Measurements from ENCODE around the gene SLC12A4.

Gene SLC12A4

GRCh38 chr16:67928147-67928546 lies 40.3 kb downstream of the SLC12A4 start:
- no peaks in the 10 kb centered on the region for H3K9me3 ChIP-seq (ENCODE audit: control insufficient read depth, low read depth, low read length)
- no peak overlapping the region for H3K4me3 ChIP-seq (ENCODE audit: low read length)
- H3K4me1 ChIP-seq (ENCODE audit: control insufficient read depth, low read depth, low read length): no peaks in the 10 kb centered on the region
- no peaks in the 10 kb centered on the region for H3K36me3 ChIP-seq (ENCODE audit: control insufficient read depth, low read depth, low read length)
- no peak overlapping the region for H3K9ac ChIP-seq (ENCODE audit: low read length)
- H3K27ac ChIP-seq (ENCODE audit: low read length): no peak overlapping the region
- H3K27me3 ChIP-seq (ENCODE audit: control insufficient read depth, insufficient read depth, low read length): no peaks in the 10 kb centered on the region

- no peaks in the 10 kb centered on the region for H3K9me3 ChIP-seq (ENCODE audit: control insufficient read depth, low read depth, low read length)
- H3K36me3 ChIP-seq (ENCODE audit: control insufficient read depth, low read depth, low read length): no peaks in the 10 kb centered on the region
- no peaks in the 10 kb centered on the region for H3K27me3 ChIP-seq (ENCODE audit: control insufficient read depth, insufficient read depth, low read length)
- no peak overlapping the region for H3K9ac ChIP-seq (ENCODE audit: low read length)
- H3K4me1 ChIP-seq (ENCODE audit: control insufficient read depth, low read depth, low read length): no peaks in the 10 kb centered on the region
- no peak overlapping the region for H3K27ac ChIP-seq (ENCODE audit: low read length)
- H3K4me3 ChIP-seq (ENCODE audit: low read length): no peak overlapping the region
Measured at GRCh38 chr16:67927131-67927941, 41.1 kb downstream of the SLC12A4 start.

DNA sequence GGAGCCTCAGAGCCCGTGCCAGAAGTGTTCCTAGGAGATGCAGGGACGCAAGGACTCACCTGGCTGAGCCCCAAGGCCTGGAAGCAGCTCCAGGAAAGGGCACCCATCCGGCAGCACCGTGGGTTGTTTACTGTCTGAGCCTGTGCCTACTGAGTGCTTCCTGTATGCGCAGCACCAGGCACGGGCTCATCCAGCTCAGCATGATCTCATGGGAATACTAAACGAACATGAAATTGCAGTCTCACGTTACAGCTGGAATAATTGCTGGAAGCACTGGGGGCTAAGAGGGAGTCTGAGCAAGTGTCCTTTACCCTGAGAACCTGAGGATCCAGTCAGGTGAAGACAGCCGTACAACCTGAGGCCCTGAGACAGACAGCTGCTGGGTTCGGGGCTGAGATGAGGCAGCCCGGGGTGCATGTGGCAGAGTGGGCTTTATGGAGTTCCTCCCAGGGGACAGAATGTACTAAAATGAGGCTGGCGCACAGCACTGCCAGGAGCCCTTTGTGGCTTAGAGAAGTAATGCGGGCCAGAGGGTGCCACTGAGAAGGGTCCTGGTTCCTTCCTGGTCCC lies 42.2 kb downstream of the SLC12A4 start:
- Histone ChIP-seq H3K9ac (ENCODE audit: low read length) (no peak overlapping the region), H3K27ac (ENCODE audit: low read length) (no peak overlapping the region), H3K36me3 (ENCODE audit: control insufficient read depth, low read depth, low read length) (no peaks in the 10 kb centered on the region), H3K27me3 (ENCODE audit: control insufficient read depth, insufficient read depth, low read length) (no peaks in the 10 kb centered on the region), H3K4me3 (ENCODE audit: low read length) (no peak overlapping the region), H3K4me1 (ENCODE audit: control insufficient read depth, low read depth, low read length) (no peaks in the 10 kb centered on the region), H3K9me3 (ENCODE audit: control insufficient read depth, low read depth, low read length) (no peaks in the 10 kb centered on the region)

- Histone ChIP-seq H3K36me3 (ENCODE audit: control insufficient read depth, low read depth, low read length) (no peaks in the 10 kb centered on the region), H3K9ac (ENCODE audit: low read length) (no peak overlapping the region), H3K9me3 (ENCODE audit: control insufficient read depth, low read depth, low read length) (no peaks in the 10 kb centered on the region), H3K27ac (ENCODE audit: low read length) (no peak overlapping the region), H3K27me3 (ENCODE audit: control insufficient read depth, insufficient read depth, low read length) (no peaks in the 10 kb centered on the region), H3K4me3 (ENCODE audit: low read length) (no peak overlapping the region), H3K4me1 (ENCODE audit: control insufficient read depth, low read depth, low read length) (no peaks in the 10 kb centered on the region)
Measured at GRCh38 chr16:67924140-67924906, 44.1 kb downstream of the SLC12A4 start.

DNA sequence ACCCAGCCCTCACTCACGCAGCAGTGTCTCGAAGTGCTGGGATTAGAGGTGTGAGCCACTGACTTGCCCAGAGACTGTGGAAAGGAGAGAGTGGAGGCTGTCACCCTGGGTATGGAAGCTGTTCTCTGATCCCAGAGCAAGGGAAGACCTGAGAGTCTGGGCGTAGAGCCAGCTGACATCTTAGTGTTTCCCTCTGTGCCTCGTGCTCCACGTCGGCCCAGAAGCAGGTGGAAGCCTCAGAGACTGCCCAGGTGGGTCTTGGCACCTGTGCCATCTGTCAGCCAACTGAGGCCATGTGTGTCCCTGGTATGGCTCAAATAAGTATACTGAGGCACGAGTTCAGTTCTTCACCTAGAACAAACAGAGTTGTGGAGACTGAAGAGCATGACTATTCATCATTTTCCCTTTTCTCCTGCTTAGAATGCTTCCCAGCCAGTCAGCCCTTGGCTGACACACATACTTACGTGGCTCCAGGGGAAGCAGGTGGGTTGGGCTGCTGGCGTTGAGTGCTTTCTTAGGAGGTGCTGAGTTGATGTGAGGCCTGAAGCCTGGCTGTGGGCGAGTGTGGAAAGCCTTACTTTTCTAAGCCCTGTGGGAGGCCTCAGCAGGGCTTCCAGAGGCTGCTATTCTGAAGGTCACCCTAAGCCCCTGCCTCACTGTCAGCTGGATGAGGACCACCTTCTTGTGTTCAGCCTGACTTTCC lies 44.9 kb downstream of the SLC12A4 start:
- Histone ChIP-seq H3K27ac (ENCODE audit: low read length) (no peak overlapping the region), H3K36me3 (ENCODE audit: control insufficient read depth, low read depth, low read length) (no peaks in the 10 kb centered on the region), H3K4me1 (ENCODE audit: control insufficient read depth, low read depth, low read length) (no peaks in the 10 kb centered on the region), H3K4me3 (ENCODE audit: low read length) (no peak overlapping the region), H3K9ac (ENCODE audit: low read length) (no peak overlapping the region), H3K27me3 (ENCODE audit: control insufficient read depth, insufficient read depth, low read length) (no peaks in the 10 kb centered on the region), H3K9me3 (ENCODE audit: control insufficient read depth, low read depth, low read length) (no peaks in the 10 kb centered on the region)

DNA sequence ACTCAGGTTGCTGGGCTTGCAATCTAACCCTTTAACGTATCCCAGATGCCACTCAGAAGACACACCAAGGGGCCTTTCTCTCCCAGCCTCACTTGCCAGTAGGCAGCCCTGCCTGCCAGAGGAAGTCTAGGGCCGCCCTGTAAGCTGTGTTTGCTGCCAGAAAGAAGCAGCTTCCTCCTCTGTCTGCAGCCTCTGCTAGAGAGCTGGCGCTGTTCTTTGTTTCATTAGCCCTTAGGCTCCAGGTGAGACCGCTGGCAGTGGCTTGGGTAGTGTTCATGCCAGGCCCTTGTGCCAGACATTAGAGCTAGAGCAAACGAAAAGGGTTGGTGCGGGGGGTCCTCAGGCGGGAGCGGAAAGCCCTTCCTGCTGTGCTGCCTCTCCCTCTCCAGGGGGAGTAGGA lies 45.7 kb downstream of the SLC12A4 start:
- H3K27me3 ChIP-seq (ENCODE audit: control insufficient read depth, insufficient read depth, low read length): no peaks in the 10 kb centered on the region
- no peaks in the 10 kb centered on the region for H3K4me1 ChIP-seq (ENCODE audit: control insufficient read depth, low read depth, low read length)
- no peak overlapping the region for H3K27ac ChIP-seq (ENCODE audit: low read length)
- no peak overlapping the region for H3K9ac ChIP-seq (ENCODE audit: low read length)
- no peak overlapping the region for H3K4me3 ChIP-seq (ENCODE audit: low read length)
- no peaks in the 10 kb centered on the region for H3K36me3 ChIP-seq (ENCODE audit: control insufficient read depth, low read depth, low read length)
- H3K9me3 ChIP-seq (ENCODE audit: control insufficient read depth, low read depth, low read length): no peaks in the 10 kb centered on the region

DNA sequence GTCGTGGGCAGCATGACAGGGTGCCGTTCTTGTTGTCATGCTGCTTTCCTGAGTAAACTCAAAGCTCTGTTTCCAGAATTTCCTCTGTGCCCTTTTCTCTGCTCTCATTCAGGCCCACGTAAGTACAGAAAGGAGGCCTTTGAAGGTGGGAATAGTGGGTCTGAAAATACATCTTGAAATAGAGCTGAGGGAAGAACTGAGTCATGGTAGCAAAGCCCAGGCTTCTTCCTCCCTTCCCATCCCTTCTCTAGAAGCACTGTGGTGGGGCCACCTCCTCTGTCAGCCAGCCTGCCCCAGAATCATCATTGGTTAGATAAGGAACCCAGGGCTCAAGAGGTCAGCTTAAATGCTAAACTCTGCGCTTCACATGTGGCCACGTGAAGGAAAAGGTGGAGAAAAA lies 46.2 kb downstream of the SLC12A4 start:
- Histone ChIP-seq H3K9ac (ENCODE audit: low read length) (no peak overlapping the region), H3K36me3 (ENCODE audit: control insufficient read depth, low read depth, low read length) (no peaks in the 10 kb centered on the region), H3K27me3 (ENCODE audit: control insufficient read depth, insufficient read depth, low read length) (no peaks in the 10 kb centered on the region), H3K4me1 (ENCODE audit: control insufficient read depth, low read depth, low read length) (no peaks in the 10 kb centered on the region), H3K9me3 (ENCODE audit: control insufficient read depth, low read depth, low read length) (no peaks in the 10 kb centered on the region), H3K4me3 (ENCODE audit: low read length) (no peak overlapping the region), H3K27ac (ENCODE audit: low read length) (no peak overlapping the region)

DNA sequence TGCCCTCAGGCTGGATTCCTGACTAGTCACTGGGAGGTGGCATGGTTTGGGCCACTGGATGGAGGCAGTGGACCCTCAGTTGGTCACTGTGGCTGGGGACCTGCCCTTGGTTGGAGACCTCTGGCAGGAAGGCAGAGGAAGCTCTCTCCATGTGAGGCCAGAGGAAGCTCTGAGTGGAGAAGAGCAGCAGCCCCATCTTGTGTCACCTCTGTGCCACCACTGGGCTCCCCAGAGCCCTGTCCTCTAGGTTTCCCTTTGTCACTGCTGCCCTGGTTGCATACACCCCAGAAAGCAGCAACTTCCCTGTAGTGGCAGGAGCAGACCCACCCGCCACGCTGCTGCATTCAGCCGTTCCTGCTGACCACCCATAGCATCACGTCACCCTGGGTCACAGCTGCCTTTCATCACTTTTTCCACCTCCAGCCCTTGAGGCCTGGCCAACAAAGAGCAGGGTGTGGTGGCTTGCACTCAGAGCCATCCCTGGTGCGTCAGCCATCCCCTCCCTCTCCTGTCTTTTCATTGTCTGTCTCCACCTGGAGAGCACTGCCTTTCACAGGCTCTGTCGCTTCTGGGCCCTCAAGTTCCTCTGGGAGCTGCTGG lies 48.7 kb downstream of the SLC12A4 start:
- Histone ChIP-seq H3K27ac (ENCODE audit: low read length) (no peak overlapping the region), H3K9me3 (ENCODE audit: control insufficient read depth, low read depth, low read length) (no peaks in the 10 kb centered on the region), H3K9ac (ENCODE audit: low read length) (no peak overlapping the region), H3K36me3 (ENCODE audit: control insufficient read depth, low read depth, low read length) (no peaks in the 10 kb centered on the region), H3K27me3 (ENCODE audit: control insufficient read depth, insufficient read depth, low read length) (no peaks in the 10 kb centered on the region), H3K4me3 (ENCODE audit: low read length) (no peak overlapping the region), H3K4me1 (ENCODE audit: control insufficient read depth, low read depth, low read length) (peaks cover 5% of the 10 kb centered on the region)

DNA sequence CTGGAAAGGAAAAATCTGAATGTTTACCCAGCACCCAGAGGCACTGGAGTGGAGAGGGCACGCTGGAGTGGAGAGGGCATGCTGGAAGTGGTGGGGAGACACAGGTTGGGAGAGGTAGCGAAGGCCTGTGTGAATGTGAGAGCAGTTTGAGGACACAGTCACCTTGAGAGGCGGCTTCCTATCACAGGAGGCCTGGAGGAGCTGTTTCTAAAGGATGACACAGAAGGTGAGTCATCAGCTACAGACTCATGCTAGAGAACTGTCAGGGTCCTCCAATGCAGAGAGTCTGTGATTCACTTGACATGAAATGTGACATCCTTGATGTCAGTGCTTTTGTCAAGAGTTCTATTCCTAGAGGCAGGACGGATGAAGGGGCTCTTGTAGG lies 50.6 kb downstream of the SLC12A4 start:
- peaks cover 5% of the 10 kb centered on the region for H3K4me1 ChIP-seq (ENCODE audit: control insufficient read depth, low read depth, low read length)
- no peak overlapping the region for H3K9ac ChIP-seq (ENCODE audit: low read length)
- no peaks in the 10 kb centered on the region for H3K36me3 ChIP-seq (ENCODE audit: control insufficient read depth, low read depth, low read length)
- no peaks in the 10 kb centered on the region for H3K9me3 ChIP-seq (ENCODE audit: control insufficient read depth, low read depth, low read length)
- H3K4me3 ChIP-seq (ENCODE audit: low read length): no peak overlapping the region
- no peaks in the 10 kb centered on the region for H3K27me3 ChIP-seq (ENCODE audit: control insufficient read depth, insufficient read depth, low read length)
- H3K27ac ChIP-seq (ENCODE audit: low read length): no peak overlapping the region

DNA sequence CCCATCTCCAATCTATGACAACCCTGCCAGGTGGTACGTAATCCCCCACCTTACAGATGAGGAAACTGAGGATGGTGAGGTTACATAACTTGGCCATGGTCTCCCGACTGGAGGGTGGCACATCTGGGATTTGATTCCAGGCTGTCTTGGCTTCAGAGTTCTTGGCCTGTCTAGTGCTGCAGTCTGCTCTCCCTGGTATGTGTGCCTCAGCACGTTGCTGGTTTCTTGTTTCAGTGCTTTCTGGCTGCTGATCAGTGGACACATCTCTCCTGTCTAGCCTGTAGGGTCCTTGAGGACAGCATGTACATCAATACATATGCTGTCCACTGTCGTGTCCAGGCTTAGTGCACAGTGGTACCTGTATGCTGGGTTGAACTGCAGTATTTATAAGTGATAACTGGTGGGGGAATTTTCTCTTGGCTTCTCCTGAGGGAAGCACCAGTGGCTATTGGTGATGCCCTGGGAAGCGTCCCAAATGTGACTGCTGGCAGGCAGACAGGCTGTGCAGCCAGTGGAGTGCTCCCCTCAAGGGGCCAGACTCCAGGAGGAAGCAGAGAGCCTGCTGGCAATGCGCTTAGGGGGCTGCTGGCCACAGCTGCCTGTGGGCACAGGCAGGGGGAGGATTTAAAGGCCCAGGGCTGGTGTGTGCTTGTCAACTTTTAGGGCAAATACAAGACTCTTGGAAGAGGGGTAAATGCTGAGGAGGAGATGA lies 51.1 kb downstream of the SLC12A4 start:
- Histone ChIP-seq H3K4me1 (ENCODE audit: control insufficient read depth, low read depth, low read length) (peaks cover 5% of the 10 kb centered on the region), H3K27ac (ENCODE audit: low read length) (no peak overlapping the region), H3K9ac (ENCODE audit: low read length) (no peak overlapping the region), H3K27me3 (ENCODE audit: control insufficient read depth, insufficient read depth, low read length) (no peaks in the 10 kb centered on the region), H3K9me3 (ENCODE audit: control insufficient read depth, low read depth, low read length) (no peaks in the 10 kb centered on the region), H3K4me3 (ENCODE audit: low read length) (no peak overlapping the region), H3K36me3 (ENCODE audit: control insufficient read depth, low read depth, low read length) (no peaks in the 10 kb centered on the region)
